OCI-LY1 (cell line): ENCODE measurements around the gene GNG10.

Source experiments
- H2AFZ ChIP-seq: fragments of 200-600 bp; sonication (generic), shearing (Covaris generic); 2 replicates; pipeline ENCODE4 v1.6.0; 2014; ENCODE audit warnings: antibody characterized with exemption, mild to moderate bottlenecking, low read length
- H3F3A ChIP-seq: fragments of 200-600 bp; sonication (generic), shearing (Covaris generic); 2 replicates; pipeline ENCODE4 v1.6.0; 2014; ENCODE audit warnings: mild to moderate bottlenecking, antibody characterized with exemption, low read length, moderate library complexity; ENCODE audit not compliant: insufficient read depth
- H3K27ac ChIP-seq: fragments of 200-600 bp; sonication (generic); 2 replicates; pipeline ENCODE4 v1.5.1; 2014; ENCODE audit warnings: low read length, mixed run types, mild to moderate bottlenecking, low read depth; ENCODE audit not compliant: poor library complexity, severe bottlenecking
- H3K27me3 ChIP-seq: fragments of 200-600 bp; sonication (generic); 2 replicates; pipeline ENCODE4 v1.6.0; 2014; ENCODE audit warnings: antibody characterized with exemption, mild to moderate bottlenecking, low read length, moderate library complexity; ENCODE audit not compliant: insufficient read depth
- H3K36me3 ChIP-seq: fragments of 200-600 bp; sonication (generic); 2 replicates; pipeline ENCODE4 v1.6.1; 2014; ENCODE audit warnings: mild to moderate bottlenecking, antibody characterized with exemption, low read length, moderate library complexity, mixed read lengths; ENCODE audit not compliant: insufficient read depth
- H3K4me1 ChIP-seq: fragments of 200-600 bp; sonication (generic); 2 replicates; pipeline ENCODE4 v1.5.1; 2014; ENCODE audit warnings: mild to moderate bottlenecking, low read length, moderate library complexity; ENCODE audit not compliant: insufficient read depth, severe bottlenecking
- H3K4me2 ChIP-seq: fragments of 200-600 bp; sonication (generic), shearing (Covaris generic); 2 replicates; pipeline ENCODE4 v1.6.1; 2014; ENCODE audit warnings: low read length
- H3K4me3 ChIP-seq: fragments of 200-600 bp; sonication (generic); 2 replicates; pipeline ENCODE4 v1.5.1; 2014; ENCODE audit warnings: low read length, low read depth, mild to moderate bottlenecking, mixed read lengths; ENCODE audit not compliant: poor library complexity, severe bottlenecking
- H3K79me2 ChIP-seq: fragments of 200-600 bp; shearing (Covaris generic); 2 replicates; pipeline ENCODE4 v1.6.1; 2016; ENCODE audit warnings: mixed run types, low read length, mixed read lengths; ENCODE audit not compliant: insufficient read depth
- H3K9ac ChIP-seq: fragments of 200-600 bp; sonication (generic), shearing (Covaris generic); 2 replicates; pipeline ENCODE4 v1.6.1; 2014; ENCODE audit warnings: mild to moderate bottlenecking, low read length, mixed read lengths
- H3K9me2 ChIP-seq: fragments of 200-600 bp; sonication (generic), shearing (Covaris generic); 2 replicates; pipeline ENCODE4 v1.6.1; 2014; ENCODE audit warnings: low read depth, mild to moderate bottlenecking, low read length, mixed read lengths
- H3K9me3 ChIP-seq: fragments of 200-600 bp; shearing (Covaris generic); 2 replicates; pipeline ENCODE4 v1.6.1; 2014; ENCODE audit warnings: low read length, mixed read lengths
- H4K20me1 ChIP-seq: fragments of 200-600 bp; sonication (generic), shearing (Covaris generic); 2 replicates; pipeline ENCODE4 v1.6.0; 2016; ENCODE audit warnings: mild to moderate bottlenecking, low read length; ENCODE audit not compliant: insufficient read depth
- EZH2 ChIP-seq: fragments of 200-600 bp; sonication (generic), shearing (Covaris generic); IDR thresholded peaks from 2 replicates; pipeline ENCODE4 v1.8.0; 2017; ENCODE audit warnings: borderline replicate concordance, mixed run types, mild to moderate bottlenecking, antibody characterized with exemption, low read length, moderate library complexity, mixed read lengths
- TF ChIP-seq, protein P1 (sequence below): fragments of 200-600 bp; sonication (generic), shearing (Covaris generic); IDR thresholded peaks from 2 replicates; pipeline ENCODE4 v1.5.1; 2017; ENCODE audit warnings: mild to moderate bottlenecking, antibody characterized with exemption, low read length, moderate library complexity, mixed read lengths

Gene GNG10

DNA sequence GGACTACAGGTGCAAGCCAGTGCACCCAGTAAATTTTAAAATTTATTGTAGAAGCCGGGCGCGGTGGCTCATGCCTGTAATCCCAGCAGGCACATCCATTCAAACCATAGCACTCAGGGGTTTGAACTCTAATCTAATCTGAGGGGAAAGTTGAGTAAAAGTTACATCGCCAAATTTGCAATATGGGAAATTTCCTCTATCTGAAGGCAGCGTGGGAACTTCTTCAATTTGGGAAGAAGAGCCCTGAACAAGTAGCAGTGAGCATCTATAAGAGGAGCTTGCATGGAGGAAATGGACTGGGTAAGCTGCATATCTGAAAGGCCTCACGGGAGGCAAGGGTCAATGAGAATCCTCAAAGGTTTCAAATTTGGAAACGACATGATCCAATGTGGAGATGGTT, 33.0 kb upstream of the GNG10 start:
- H3K4me1 ChIP-seq, result peaks cover 21% of the 10 kb centered on the region
- H4K20me1 ChIP-seq, result no peaks in the 10 kb centered on the region
- H3K4me2 ChIP-seq, result no peak overlapping the region
- no peaks in the 10 kb centered on the region for H3K36me3 ChIP-seq
- no peak overlapping the region for H3K4me3 ChIP-seq
- H3K79me2 ChIP-seq, result peaks cover 18% of the 10 kb centered on the region
- no peaks in the 10 kb centered on the region for H3K27me3 ChIP-seq
- H2AFZ ChIP-seq, result no peak overlapping the region
- H3K9ac ChIP-seq, result no peak overlapping the region
- no peak overlapping the region for H3K27ac ChIP-seq
- no peaks in the 10 kb centered on the region for H3K9me2 ChIP-seq
- no peak for TF ChIP-seq EZH2
- TF ChIP-seq, protein P1, sequence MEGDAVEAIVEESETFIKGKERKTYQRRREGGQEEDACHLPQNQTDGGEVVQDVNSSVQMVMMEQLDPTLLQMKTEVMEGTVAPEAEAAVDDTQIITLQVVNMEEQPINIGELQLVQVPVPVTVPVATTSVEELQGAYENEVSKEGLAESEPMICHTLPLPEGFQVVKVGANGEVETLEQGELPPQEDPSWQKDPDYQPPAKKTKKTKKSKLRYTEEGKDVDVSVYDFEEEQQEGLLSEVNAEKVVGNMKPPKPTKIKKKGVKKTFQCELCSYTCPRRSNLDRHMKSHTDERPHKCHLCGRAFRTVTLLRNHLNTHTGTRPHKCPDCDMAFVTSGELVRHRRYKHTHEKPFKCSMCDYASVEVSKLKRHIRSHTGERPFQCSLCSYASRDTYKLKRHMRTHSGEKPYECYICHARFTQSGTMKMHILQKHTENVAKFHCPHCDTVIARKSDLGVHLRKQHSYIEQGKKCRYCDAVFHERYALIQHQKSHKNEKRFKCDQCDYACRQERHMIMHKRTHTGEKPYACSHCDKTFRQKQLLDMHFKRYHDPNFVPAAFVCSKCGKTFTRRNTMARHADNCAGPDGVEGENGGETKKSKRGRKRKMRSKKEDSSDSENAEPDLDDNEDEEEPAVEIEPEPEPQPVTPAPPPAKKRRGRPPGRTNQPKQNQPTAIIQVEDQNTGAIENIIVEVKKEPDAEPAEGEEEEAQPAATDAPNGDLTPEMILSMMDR, result no peak
- no peaks in the 10 kb centered on the region for H3K9me3 ChIP-seq
- no peaks in the 10 kb centered on the region for H3F3A ChIP-seq

DNA sequence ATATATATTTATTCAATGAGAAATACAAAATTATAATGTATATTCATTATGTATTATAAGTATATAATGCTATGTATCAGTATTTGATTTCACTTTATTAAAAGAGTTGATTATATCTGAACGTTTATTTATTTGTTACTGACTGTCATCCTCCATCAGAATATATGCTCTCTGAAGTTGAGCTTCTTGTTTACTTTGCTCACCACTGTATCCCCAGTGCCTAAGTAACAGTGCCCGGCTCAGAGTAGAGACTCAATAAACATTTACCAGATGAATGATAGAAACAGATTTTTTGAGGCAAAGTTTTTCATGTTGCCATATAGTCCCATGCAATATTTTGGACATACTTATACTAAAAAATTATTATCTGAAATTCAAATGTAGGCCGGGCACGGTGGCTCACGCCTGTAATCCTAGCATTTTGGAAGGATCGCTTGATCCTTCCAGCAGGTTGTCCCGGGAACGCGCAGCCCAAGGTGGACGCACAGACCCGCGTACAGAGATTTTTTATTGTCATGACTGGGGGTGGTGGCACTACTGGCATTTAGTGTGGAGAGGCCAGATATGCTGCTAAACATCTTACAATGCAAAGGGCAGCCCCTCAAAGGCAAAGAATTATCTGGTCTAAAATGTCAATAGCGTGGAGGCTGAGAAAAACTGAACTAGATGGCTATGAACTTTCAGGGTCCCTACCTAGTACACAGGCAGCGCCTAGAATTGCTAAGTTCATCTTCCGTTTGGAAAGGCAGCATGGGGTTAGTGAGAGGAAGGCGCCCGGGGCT, 31.0 kb upstream of the GNG10 start:
- no peaks in the 10 kb centered on the region for H4K20me1 ChIP-seq
- H3K79me2 ChIP-seq, result peaks cover 38% of the 10 kb centered on the region
- no peaks in the 10 kb centered on the region for H3K36me3 ChIP-seq
- H3K9me3 ChIP-seq, result no peaks in the 10 kb centered on the region
- no peaks in the 10 kb centered on the region for H3F3A ChIP-seq
- TF ChIP-seq, protein P1, result no peak
- TF ChIP-seq EZH2, result no peak
- peak overlapping the region; percentile 92 for H3K4me2 ChIP-seq
- H2AFZ ChIP-seq, result peak overlapping the region; percentile 97
- peaks cover 29% of the 10 kb centered on the region for H3K4me1 ChIP-seq
- H3K27ac ChIP-seq, result peak overlapping the region; percentile 24
- H3K4me3 ChIP-seq, result peak overlapping the region; percentile 90
- H3K9ac ChIP-seq, result peak overlapping the region; percentile 71
- no peaks in the 10 kb centered on the region for H3K9me2 ChIP-seq
- no peaks in the 10 kb centered on the region for H3K27me3 ChIP-seq

DNA sequence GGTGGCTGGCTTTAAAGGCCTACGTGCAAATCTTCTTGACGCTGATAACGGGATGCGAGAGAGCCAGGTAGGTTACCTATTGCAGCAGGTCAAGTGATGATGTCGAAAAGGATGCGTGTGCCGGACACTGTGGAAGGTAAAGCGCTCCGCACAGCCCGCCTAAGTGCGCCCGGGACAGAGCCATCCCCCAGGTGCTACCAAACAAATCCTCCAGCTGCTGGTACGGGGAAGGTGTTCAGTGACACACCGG, 30.5 kb upstream of the GNG10 start:
- H3K79me2 ChIP-seq, result peaks cover 43% of the 10 kb centered on the region
- no peaks in the 10 kb centered on the region for H4K20me1 ChIP-seq
- H3K9me3 ChIP-seq, result no peaks in the 10 kb centered on the region
- no peaks in the 10 kb centered on the region for H3K27me3 ChIP-seq
- H3K4me2 ChIP-seq, result peak overlapping the region; percentile 92
- peak overlapping the region; percentile 24 for H3K27ac ChIP-seq
- TF ChIP-seq, protein P1, result no peak
- TF ChIP-seq EZH2, result no peak
- peak overlapping the region; percentile 71 for H3K9ac ChIP-seq
- peak overlapping the region; percentile 90 for H3K4me3 ChIP-seq
- no peaks in the 10 kb centered on the region for H3K9me2 ChIP-seq
- no peaks in the 10 kb centered on the region for H3F3A ChIP-seq
- peak overlapping the region; percentile 97 for H2AFZ ChIP-seq
- H3K36me3 ChIP-seq, result no peaks in the 10 kb centered on the region
- H3K4me1 ChIP-seq, result peaks cover 29% of the 10 kb centered on the region
